ENCODE data around the gene SLC11A2.

Gene SLC11A2

DNA sequence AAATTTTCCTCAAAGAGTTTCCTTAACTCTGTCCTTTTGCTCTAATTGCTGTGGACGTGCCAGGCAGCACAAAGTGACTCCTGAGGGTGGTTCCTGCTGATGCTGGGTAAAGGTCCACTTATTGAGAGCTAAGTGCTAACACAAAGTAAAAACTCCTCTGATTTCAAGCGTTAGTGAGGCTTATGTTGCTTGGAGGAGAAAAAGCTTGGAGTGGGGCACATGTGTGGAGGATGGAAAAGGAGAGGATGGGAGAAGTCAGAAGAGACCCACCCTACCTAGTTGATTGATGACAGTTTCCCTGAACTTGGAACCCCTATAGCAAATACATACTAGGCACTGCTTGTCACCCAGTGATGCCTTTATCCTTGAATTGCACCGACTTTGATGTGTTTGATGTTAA, 10.1 kb upstream of the SLC11A2 start:
- Histone ChIP-seq H3K4me3 (ENCODE audit: low read depth, low read length, poor library complexity, severe bottlenecking) (no peak overlapping the region), H3K27ac (ENCODE audit: low read depth, low read length, poor library complexity, severe bottlenecking) (no peak overlapping the region), H3K27me3 (ENCODE audit: insufficient read depth, low read length) (no peaks in the 10 kb centered on the region), H3K4me1 (ENCODE audit: insufficient read depth, low read length, severe bottlenecking) (no peaks in the 10 kb centered on the region), H3K9me3 (ENCODE audit: low read length) (no peaks in the 10 kb centered on the region), H3K36me3 (ENCODE audit: insufficient read depth, low read length) (no peaks in the 10 kb centered on the region), H3F3A (ENCODE audit: insufficient read depth, low read length) (no peaks in the 10 kb centered on the region), H2AFZ (ENCODE audit: low read length) (no peak overlapping the region), H3K9me2 (ENCODE audit: low read depth, low read length) (no peaks in the 10 kb centered on the region), H4K20me1 (ENCODE audit: insufficient read depth, low read length) (no peaks in the 10 kb centered on the region), H3K9ac (ENCODE audit: low read length) (no peak overlapping the region), H3K79me2 (ENCODE audit: insufficient read depth, low read length) (no peaks in the 10 kb centered on the region), H3K4me2 (ENCODE audit: low read length) (no peak overlapping the region)
- no peak for TF ChIP-seq EZH2 (IDR thresholded peaks at IDR 0.05; ENCODE audit: borderline replicate concordance, low read length)
- TF ChIP-seq, protein P1, sequence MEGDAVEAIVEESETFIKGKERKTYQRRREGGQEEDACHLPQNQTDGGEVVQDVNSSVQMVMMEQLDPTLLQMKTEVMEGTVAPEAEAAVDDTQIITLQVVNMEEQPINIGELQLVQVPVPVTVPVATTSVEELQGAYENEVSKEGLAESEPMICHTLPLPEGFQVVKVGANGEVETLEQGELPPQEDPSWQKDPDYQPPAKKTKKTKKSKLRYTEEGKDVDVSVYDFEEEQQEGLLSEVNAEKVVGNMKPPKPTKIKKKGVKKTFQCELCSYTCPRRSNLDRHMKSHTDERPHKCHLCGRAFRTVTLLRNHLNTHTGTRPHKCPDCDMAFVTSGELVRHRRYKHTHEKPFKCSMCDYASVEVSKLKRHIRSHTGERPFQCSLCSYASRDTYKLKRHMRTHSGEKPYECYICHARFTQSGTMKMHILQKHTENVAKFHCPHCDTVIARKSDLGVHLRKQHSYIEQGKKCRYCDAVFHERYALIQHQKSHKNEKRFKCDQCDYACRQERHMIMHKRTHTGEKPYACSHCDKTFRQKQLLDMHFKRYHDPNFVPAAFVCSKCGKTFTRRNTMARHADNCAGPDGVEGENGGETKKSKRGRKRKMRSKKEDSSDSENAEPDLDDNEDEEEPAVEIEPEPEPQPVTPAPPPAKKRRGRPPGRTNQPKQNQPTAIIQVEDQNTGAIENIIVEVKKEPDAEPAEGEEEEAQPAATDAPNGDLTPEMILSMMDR (IDR thresholded peaks at IDR 0.05; ENCODE audit: low read length), result no peak

DNA sequence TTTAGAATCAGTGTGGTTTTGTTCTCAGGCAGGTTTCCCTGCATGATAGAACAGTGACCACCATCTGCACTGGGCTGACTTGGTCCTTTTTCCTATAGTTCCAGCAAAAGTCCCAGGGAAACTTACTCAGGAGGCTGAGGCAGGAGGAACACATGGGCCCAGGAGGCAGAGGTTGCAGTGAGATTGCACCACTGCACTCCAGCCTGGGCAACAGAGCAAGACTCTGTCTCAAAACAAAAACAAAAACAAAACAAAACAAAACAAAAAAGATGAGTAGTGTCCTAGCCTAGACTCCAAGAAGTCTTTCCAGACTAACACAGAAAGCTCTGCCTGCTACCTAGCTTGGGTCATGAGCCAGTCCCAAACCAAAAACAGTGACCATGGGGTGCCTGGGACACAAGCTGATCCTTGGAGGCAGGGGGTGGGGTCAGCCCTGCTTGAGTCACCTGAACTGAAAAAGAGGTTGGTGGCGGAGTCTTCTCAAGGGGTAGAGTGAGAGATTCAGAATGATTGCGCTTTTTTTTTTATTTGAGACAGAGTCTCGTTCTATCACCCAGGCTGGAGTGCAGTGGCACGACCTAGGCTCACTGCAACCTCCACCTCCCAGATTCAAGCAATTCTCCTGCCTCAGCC, 7.4 kb upstream of the SLC11A2 start:
- Histone ChIP-seq H3K4me2 (ENCODE audit: low read length) (no peak overlapping the region), H3K27me3 (ENCODE audit: insufficient read depth, low read length) (no peaks in the 10 kb centered on the region), H3K4me1 (ENCODE audit: insufficient read depth, low read length, severe bottlenecking) (no peaks in the 10 kb centered on the region), H3K9me3 (ENCODE audit: low read length) (no peaks in the 10 kb centered on the region), H2AFZ (ENCODE audit: low read length) (no peak overlapping the region), H3K27ac (ENCODE audit: low read depth, low read length, poor library complexity, severe bottlenecking) (no peak overlapping the region), H3K79me2 (ENCODE audit: insufficient read depth, low read length) (no peaks in the 10 kb centered on the region), H3K4me3 (ENCODE audit: low read depth, low read length, poor library complexity, severe bottlenecking) (no peak overlapping the region), H3K9me2 (ENCODE audit: low read depth, low read length) (no peaks in the 10 kb centered on the region), H3K36me3 (ENCODE audit: insufficient read depth, low read length) (no peaks in the 10 kb centered on the region), H4K20me1 (ENCODE audit: insufficient read depth, low read length) (no peaks in the 10 kb centered on the region), H3K9ac (ENCODE audit: low read length) (no peak overlapping the region), H3F3A (ENCODE audit: insufficient read depth, low read length) (no peaks in the 10 kb centered on the region)
- TF ChIP-seq, protein P1 (IDR thresholded peaks at IDR 0.05; ENCODE audit: low read length), result no peak
- TF ChIP-seq EZH2 (IDR thresholded peaks at IDR 0.05; ENCODE audit: borderline replicate concordance, low read length), result no peak

DNA sequence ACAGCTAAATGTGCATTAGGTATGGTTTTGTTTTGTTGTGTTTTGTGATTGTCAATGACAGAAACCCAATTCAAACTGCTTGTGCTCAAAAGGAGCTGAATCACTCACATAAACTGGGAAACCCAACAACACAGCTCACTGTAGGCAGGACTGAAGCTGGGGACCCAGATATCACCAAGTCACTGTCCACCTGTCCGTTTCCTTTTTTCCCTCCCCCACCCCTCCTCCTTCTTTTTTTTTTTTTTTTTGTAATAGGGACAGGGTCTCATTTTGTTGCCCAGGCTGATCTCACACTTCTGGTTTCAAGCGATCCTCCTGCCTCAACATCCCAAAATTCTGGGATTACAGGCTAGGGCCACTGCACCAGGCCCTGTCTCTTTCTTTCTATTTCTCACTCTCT, 6.9 kb upstream of the SLC11A2 start:
- Histone ChIP-seq H3K9ac (ENCODE audit: low read length) (no peak overlapping the region), H3K36me3 (ENCODE audit: insufficient read depth, low read length) (no peaks in the 10 kb centered on the region), H4K20me1 (ENCODE audit: insufficient read depth, low read length) (no peaks in the 10 kb centered on the region), H3F3A (ENCODE audit: insufficient read depth, low read length) (no peaks in the 10 kb centered on the region), H3K27me3 (ENCODE audit: insufficient read depth, low read length) (no peaks in the 10 kb centered on the region), H2AFZ (ENCODE audit: low read length) (no peak overlapping the region), H3K4me3 (ENCODE audit: low read depth, low read length, poor library complexity, severe bottlenecking) (no peak overlapping the region), H3K27ac (ENCODE audit: low read depth, low read length, poor library complexity, severe bottlenecking) (no peak overlapping the region), H3K79me2 (ENCODE audit: insufficient read depth, low read length) (no peaks in the 10 kb centered on the region), H3K9me3 (ENCODE audit: low read length) (no peaks in the 10 kb centered on the region), H3K4me1 (ENCODE audit: insufficient read depth, low read length, severe bottlenecking) (peaks cover 1% of the 10 kb centered on the region), H3K9me2 (ENCODE audit: low read depth, low read length) (no peaks in the 10 kb centered on the region), H3K4me2 (ENCODE audit: low read length) (no peak overlapping the region)
- no peak for TF ChIP-seq EZH2 (IDR thresholded peaks at IDR 0.05; ENCODE audit: borderline replicate concordance, low read length)
- TF ChIP-seq, protein P1 (IDR thresholded peaks at IDR 0.05; ENCODE audit: low read length), result no peak
